Stimulated activated memory B cell treated with anti-CD40 and anti-IgM and Interleukin-4, amounts not matched to agents 10 μg/mL and 1 μg/mL and 100 μg/mL, for 72 hours (primary cell): ENCODE results near the gene ADGRF1.
"Not testable (repeated sequence)": the region's sequence is repeated elsewhere in the genome, so short reads cannot be mapped to it uniquely, and the experiment has no call there.

Source experiments
- ATAC-seq: fragments of 150-1000 bp; cut with Tn5 transposase; 2 replicates; pipeline ENCODE4 v1.10.0; 2021
- H3K27ac Mint-ChIP-seq: one replicate; pipeline ENCODE4 v1.8.0; 2022; ENCODE audit warnings: mild to moderate bottlenecking, mixed read lengths
- H3K27me3 Mint-ChIP-seq: one replicate; pipeline ENCODE4 v1.8.0; 2022; ENCODE audit warnings: mixed read lengths
- H3K36me3 Mint-ChIP-seq: one replicate; pipeline ENCODE4 v1.8.0; 2022; ENCODE audit warnings: mixed read lengths
- H3K4me1 Mint-ChIP-seq: one replicate; pipeline ENCODE4 v1.8.0; 2022; ENCODE audit warnings: mixed read lengths
- H3K4me3 Mint-ChIP-seq: one replicate; pipeline ENCODE4 v1.8.0; 2022; ENCODE audit warnings: mild to moderate bottlenecking, moderate library complexity, mixed read lengths
- H3K9me3 Mint-ChIP-seq: one replicate; pipeline ENCODE4 v1.8.0; 2022; ENCODE audit warnings: mixed read lengths

Gene ADGRF1

DNA sequence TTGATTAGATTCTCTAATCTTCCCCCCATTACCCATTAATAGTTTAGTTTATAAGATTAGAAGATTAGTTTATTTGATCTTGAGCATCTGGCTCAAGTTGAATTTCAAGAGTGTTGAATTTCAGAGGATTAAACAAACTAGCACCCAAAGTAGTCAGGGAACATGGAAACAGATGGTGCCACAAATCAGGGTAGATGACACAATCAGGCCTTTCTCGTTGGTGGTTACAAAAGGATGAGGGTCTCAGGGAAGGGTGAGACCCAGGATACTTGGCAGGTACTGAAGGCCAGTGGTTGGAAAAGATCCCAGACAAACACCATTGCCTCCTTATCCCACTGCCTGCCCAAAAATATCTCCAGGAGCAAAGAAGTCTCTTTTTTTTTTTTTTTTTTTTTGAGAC lies 29.5 kb upstream of the ADGRF1 start:
- Mint-ChIP-seq H3K27ac (no peak overlapping the region), H3K36me3 (no peaks in the 10 kb centered on the region), H3K27me3 (no peaks in the 10 kb centered on the region), H3K9me3 (no peaks in the 10 kb centered on the region), H3K4me3 (no peak overlapping the region), H3K4me1 (no peaks in the 10 kb centered on the region)
- ATAC-seq: no peak

GRCh38 chr6:47070461-47070860 lies 28.3 kb upstream of the ADGRF1 start:
- no peak for ATAC-seq
- Mint-ChIP-seq H3K36me3 (no peaks in the 10 kb centered on the region), H3K4me1 (no peaks in the 10 kb centered on the region), H3K27ac (no peak overlapping the region), H3K27me3 (no peaks in the 10 kb centered on the region), H3K4me3 (no peak overlapping the region), H3K9me3 (no peaks in the 10 kb centered on the region)

DNA sequence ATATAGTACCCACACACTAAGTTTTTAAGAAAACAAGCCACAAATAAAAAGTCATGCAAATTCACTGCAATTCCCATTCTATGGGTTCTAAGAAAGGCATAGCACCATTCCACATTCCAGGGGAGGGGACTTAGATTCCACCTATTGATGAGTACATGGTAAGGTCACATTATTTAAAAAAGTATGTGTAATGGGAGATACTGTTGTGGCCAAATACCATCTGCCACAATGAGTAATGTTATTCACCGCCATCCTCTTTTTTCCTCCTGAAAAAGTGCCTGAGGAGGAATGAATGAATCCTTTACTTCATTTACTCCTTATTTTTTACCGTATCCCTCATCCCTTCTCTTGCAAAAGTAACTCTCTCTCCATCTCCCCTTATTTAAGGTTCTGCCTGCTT lies 27.0 kb upstream of the ADGRF1 start:
- H3K4me3 Mint-ChIP-seq: no peak overlapping the region
- ATAC-seq: no peak
- H3K27me3 Mint-ChIP-seq: no peaks in the 10 kb centered on the region
- H3K9me3 Mint-ChIP-seq: no peaks in the 10 kb centered on the region
- no peaks in the 10 kb centered on the region for H3K4me1 Mint-ChIP-seq
- no peaks in the 10 kb centered on the region for H3K36me3 Mint-ChIP-seq
- no peak overlapping the region for H3K27ac Mint-ChIP-seq

- H3K36me3 Mint-ChIP-seq: no peaks in the 10 kb centered on the region
- no peaks in the 10 kb centered on the region for H3K4me1 Mint-ChIP-seq
- peaks cover 15% of the 10 kb centered on the region for H3K27me3 Mint-ChIP-seq
- no peak for ATAC-seq
- no peak overlapping the region for H3K27ac Mint-ChIP-seq
- no peak overlapping the region for H3K4me3 Mint-ChIP-seq
- no peaks in the 10 kb centered on the region for H3K9me3 Mint-ChIP-seq
Observed at GRCh38 chr6:47066418-47066817, 24.3 kb upstream of the ADGRF1 start.

DNA sequence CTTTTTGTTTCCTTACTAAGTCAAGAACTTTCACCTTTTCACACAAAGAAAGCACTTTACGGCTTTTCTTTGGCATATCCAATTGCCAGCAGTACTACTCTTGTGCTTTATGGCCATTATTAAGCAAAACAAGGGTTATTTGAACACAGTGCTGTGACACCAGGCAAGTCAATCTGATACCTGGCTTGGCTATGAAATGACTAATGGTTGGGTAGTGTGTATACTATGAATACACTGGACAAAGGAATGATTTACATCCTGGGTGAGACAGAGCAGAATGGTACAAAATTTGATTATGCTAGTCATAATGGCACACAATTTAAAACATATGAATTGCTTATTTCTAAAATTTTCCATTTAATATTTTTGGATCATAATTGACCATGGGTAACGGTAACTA lies 22.1 kb upstream of the ADGRF1 start:
- Mint-ChIP-seq H3K4me3 (no peak overlapping the region), H3K36me3 (no peaks in the 10 kb centered on the region), H3K9me3 (no peaks in the 10 kb centered on the region), H3K4me1 (no peaks in the 10 kb centered on the region), H3K27ac (no peak overlapping the region), H3K27me3 (peaks cover 15% of the 10 kb centered on the region)
- ATAC-seq: no peak

- ATAC-seq: no peak
- Mint-ChIP-seq H3K27ac (no peak overlapping the region), H3K27me3 (peaks cover 15% of the 10 kb centered on the region), H3K4me1 (no peaks in the 10 kb centered on the region), H3K4me3 (no peak overlapping the region), H3K9me3 (no peaks in the 10 kb centered on the region), H3K36me3 (no peaks in the 10 kb centered on the region)
Observed at GRCh38 chr6:47062346-47062745, 20.2 kb upstream of the ADGRF1 start.

DNA sequence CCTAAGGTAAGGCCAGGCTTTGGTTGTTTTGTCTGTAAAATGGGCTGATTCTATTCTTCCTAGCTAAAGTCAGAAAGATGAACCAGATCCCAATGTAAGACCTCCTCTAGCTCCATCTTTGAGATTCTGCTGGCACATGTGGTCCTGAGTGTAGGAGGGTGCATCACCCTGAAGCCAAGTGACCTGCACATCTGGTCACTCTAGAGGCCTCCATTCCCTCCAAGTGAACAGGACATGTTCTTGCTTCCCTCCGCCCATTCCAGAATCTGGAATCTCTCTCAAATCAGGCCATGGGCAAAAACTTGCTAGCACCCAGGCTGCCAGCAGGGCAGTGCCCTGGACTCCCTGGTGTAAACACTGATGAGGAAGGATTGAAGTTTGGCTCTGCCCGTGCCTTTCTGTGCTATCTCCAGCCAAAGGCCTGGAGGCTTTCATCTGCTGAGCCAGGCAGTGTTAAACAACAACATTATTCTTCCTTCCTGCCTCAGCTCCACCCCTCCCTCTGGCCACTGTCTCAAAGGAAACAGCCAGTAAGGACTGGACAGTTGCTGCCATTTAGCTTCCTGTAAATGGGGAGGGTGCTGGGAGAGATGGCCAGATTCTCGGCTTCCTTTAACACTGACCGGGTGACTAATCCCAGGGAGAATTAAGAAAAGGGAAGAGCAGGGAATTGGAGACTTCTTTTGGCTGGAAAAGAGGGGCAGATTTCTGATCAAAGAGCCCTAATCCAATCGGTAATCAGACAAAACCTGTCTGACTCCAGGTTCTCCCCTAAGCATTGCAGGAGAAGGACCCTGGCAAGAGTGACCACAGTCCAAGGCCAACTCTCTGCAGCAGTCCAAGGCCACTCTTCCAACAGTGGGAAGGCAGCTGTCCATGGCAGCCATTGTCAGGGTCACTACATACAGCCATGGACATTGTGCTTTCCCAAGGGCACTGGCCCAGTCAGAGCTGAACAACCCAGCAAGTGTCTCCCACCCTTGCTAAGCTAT lies 19.5 kb upstream of the ADGRF1 start:
- Mint-ChIP-seq H3K36me3 (no peaks in the 10 kb centered on the region), H3K27me3 (peaks cover 15% of the 10 kb centered on the region), H3K4me1 (no peaks in the 10 kb centered on the region), H3K27ac (no peak overlapping the region), H3K4me3 (no peak overlapping the region), H3K9me3 (no peaks in the 10 kb centered on the region)
- ATAC-seq: no peak

DNA sequence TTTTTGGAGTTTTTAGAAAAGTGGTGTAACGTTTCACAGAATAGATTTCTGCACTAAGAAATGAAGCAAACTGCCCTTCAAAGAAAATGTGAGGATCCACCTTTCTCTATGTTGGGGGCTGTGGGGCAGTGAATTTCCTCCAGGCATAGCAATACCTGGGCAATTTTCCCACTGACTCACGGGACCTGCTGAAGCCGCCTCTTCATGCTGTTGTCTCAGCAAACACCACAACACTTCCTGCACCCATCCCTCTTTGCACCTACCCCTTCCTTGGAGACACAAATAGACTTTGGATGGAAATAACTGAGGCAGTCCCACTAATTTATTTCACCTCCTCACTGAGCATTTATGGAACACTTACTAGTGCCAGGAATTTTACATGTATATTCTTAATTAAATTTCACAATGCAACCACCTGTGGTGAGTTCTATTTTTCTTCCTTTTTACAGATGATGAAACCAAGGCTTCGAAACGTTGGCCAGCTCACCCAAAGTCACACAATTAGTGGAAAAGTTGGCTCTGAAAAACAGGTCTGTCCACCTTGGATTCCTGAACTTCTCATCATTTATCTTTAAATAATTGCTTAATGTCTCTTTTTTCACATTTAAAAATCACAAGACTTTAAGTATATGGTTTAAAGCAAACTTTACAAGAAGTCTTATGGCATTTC lies 17.2 kb upstream of the ADGRF1 start:
- Mint-ChIP-seq H3K4me3 (no peak overlapping the region), H3K36me3 (no peaks in the 10 kb centered on the region), H3K27me3 (peaks cover 15% of the 10 kb centered on the region), H3K9me3 (no peaks in the 10 kb centered on the region), H3K4me1 (no peaks in the 10 kb centered on the region), H3K27ac (no peak overlapping the region)
- no peak for ATAC-seq

DNA sequence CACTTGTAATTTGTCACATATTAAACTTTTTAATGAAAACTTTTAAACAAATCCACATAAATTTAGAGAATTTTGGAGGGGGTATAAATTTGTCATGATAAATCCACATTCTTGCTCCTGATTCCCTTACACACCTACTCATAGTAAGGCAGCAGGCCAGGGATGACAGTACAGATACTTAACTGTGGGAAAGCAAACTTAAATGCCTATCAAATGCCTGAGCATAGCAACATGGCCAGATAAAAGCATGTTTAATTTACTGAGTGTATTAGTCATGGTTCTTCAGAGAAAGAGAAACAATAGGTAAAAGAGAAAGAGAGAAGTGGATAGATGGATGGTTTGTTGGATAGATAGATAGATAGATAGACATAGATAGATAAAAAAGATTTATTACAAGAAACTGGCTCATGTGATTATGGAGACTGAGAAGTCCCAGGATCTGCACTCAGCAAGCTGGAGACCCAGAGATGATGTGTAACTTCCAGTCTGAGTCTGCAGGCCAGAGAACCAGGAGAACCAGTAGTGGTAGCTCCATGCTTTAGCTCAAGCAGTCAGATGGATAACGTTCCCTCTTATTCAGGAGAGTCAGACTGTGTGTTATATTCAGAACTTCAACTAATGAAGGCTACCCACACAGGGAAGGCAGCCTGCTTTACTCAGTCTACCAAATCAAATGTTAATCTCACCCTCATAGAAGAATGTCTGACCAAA lies 15.9 kb upstream of the ADGRF1 start:
- Mint-ChIP-seq H3K9me3 (no peaks in the 10 kb centered on the region), H3K4me1 (no peaks in the 10 kb centered on the region), H3K27me3 (peaks cover 11% of the 10 kb centered on the region), H3K36me3 (no peaks in the 10 kb centered on the region), H3K4me3 (no peak overlapping the region), H3K27ac (no peak overlapping the region)
- no peak for ATAC-seq

GRCh38 chr6:47056832-47057231 lies 14.7 kb upstream of the ADGRF1 start:
- no peak for ATAC-seq
- H3K27me3 Mint-ChIP-seq: no peaks in the 10 kb centered on the region
- no peak overlapping the region for H3K27ac Mint-ChIP-seq
- no peaks in the 10 kb centered on the region for H3K9me3 Mint-ChIP-seq
- H3K36me3 Mint-ChIP-seq: no peaks in the 10 kb centered on the region
- no peak overlapping the region for H3K4me3 Mint-ChIP-seq
- no peaks in the 10 kb centered on the region for H3K4me1 Mint-ChIP-seq

GRCh38 chr6:47054302-47054701 lies 12.2 kb upstream of the ADGRF1 start:
- H3K27me3 Mint-ChIP-seq, ATAC-seq, H3K27ac Mint-ChIP-seq, H3K36me3 Mint-ChIP-seq, H3K4me3 Mint-ChIP-seq, H3K4me1 Mint-ChIP-seq, H3K9me3 Mint-ChIP-seq: not testable (repeated sequence)

DNA sequence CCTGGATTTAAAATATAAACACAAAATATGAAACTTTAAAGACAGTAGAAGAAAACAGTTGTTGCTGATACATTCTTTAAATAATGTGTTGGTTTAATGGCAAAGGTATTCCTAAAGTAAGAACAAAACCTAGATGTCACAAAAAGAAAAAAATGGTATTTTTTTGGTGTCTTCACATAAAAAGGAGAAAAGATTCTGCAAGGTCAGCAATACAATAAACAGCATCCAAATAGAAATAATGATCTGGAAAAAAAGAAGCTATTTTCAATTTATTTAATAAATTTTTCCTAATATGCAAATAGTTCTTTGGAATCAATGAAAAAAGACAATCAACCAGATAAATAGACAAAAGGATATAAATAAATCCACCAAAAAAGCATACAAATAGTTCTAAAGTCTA lies 6.5 kb upstream of the ADGRF1 start:
- H3K27me3 Mint-ChIP-seq: peaks cover 28% of the 10 kb centered on the region
- no peak overlapping the region for H3K4me3 Mint-ChIP-seq
- no peak overlapping the region for H3K27ac Mint-ChIP-seq
- no peak for ATAC-seq
- H3K9me3 Mint-ChIP-seq: no peaks in the 10 kb centered on the region
- H3K4me1 Mint-ChIP-seq: peaks cover 6% of the 10 kb centered on the region
- H3K36me3 Mint-ChIP-seq: no peaks in the 10 kb centered on the region

DNA sequence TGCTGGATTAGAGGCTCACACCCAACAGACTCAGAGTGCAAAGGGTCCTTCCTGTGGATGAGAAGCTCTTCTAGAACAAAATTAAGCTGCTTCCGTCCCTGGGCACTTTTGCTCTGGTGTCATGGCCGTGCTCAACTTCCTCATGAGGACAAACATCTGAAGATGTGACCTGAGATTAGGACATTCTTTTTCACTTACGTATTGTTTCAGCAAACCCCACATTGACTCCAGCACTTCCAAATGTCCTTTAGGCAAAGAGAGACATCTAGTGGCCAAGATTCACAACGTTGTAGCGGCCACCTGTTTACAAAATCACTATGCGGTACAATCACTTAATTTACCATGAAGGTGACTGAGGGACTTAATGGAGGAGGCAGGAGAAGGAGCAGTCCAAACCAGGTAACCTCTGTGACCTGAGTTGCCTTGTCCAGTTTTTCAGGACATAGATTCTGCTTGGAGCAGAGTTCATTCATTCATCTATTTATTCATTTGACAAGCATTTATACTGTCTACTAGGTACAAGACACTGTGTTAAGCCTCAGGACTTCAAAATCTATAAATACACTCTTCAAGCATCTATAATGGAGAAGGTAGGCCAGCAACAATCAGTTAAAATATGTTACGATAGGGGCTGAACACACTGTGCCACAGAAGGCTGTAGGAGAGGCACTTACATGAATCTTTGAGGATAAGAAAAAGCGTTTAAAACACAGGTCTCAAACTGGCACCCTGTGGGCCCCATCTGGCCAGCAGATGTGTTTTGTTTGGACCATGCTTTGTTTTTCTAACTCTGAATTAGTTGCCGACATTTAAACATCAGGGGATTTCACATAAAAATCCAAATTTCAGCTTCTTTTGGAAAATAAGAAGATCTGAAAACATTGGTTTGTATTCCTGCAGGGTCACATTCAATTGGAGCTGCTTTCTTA lies 5.6 kb upstream of the ADGRF1 start:
- peaks cover 28% of the 10 kb centered on the region for H3K27me3 Mint-ChIP-seq
- H3K4me3 Mint-ChIP-seq: no peak overlapping the region
- peak; percentile 43 for ATAC-seq
- H3K9me3 Mint-ChIP-seq: no peaks in the 10 kb centered on the region
- no peaks in the 10 kb centered on the region for H3K36me3 Mint-ChIP-seq
- H3K27ac Mint-ChIP-seq: no peak overlapping the region
- peaks cover 6% of the 10 kb centered on the region for H3K4me1 Mint-ChIP-seq

DNA sequence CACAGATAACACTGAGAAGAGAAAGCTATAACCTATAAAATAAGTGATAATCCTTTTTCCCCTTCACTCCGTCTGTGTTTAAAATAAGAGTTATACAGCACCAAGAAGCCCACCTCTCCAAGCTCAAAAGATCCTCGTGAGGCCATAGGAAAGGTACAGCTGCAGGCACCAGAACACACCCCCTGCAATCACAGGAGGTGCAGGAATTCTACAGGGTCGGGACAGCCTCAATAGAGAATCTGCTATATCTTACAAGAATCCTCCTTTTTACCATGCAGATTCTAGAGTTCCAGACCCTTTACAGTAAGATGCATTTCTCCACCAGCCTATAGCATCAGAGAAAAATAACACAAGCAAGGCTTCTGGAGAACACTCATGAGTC lies 5.0 kb upstream of the ADGRF1 start:
- H3K9me3 Mint-ChIP-seq: no peaks in the 10 kb centered on the region
- H3K4me3 Mint-ChIP-seq: no peak overlapping the region
- H3K27me3 Mint-ChIP-seq: peaks cover 28% of the 10 kb centered on the region
- H3K36me3 Mint-ChIP-seq: no peaks in the 10 kb centered on the region
- no peak overlapping the region for H3K27ac Mint-ChIP-seq
- ATAC-seq: no peak
- H3K4me1 Mint-ChIP-seq: peaks cover 6% of the 10 kb centered on the region

DNA sequence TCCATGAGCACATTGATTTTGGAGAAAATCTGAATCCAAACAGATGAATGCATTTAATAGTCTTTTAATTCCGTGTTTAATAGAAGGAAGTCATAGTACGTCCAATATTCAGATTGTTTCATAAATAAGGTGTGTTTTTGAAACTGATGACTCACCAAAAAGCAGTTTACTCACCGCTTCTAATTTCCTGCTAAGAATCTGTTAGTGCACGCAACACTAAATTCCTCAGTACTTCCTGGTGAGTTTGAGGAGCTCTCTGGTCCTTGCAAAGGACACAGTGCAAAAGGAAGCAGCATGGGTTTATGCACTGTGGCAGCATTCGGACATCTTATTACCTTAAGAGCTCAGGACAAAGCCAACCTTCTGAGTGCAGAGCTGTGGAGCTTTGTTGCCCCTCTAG lies 2.3 kb upstream of the ADGRF1 start:
- no peaks in the 10 kb centered on the region for H3K9me3 Mint-ChIP-seq
- no peak overlapping the region for H3K4me3 Mint-ChIP-seq
- H3K27ac Mint-ChIP-seq: no peak overlapping the region
- H3K36me3 Mint-ChIP-seq: no peaks in the 10 kb centered on the region
- ATAC-seq: no peak
- H3K27me3 Mint-ChIP-seq: peaks cover 28% of the 10 kb centered on the region
- peaks cover 6% of the 10 kb centered on the region for H3K4me1 Mint-ChIP-seq
